GM18507 (cell line): ENCODE data around the gene SERPINB4.
"Not testable (repeated sequence)": the region's sequence is repeated elsewhere in the genome, so short reads cannot be mapped to it uniquely, and the experiment has no call there.

Experiments
- DNase-seq: peaks from one replicate; pipeline ENCODE4 v3.0.0; 2011; ENCODE audit warnings: low read depth; ENCODE audit not compliant: insufficient read length; ENCODE audit errors: extremely low spot score
- FAIRE-seq: peaks from 2 replicates; lab custom pipeline; 2011; peaks lifted over from hg19 to GRCh38; lab: Jason Lieb, UNC

Gene SERPINB4

GRCh38 chr18:63641157-63641680 lies 2.8 kb downstream of the SERPINB4 start:
- not testable (repeated sequence) for DNase-seq, FAIRE-seq

DNA sequence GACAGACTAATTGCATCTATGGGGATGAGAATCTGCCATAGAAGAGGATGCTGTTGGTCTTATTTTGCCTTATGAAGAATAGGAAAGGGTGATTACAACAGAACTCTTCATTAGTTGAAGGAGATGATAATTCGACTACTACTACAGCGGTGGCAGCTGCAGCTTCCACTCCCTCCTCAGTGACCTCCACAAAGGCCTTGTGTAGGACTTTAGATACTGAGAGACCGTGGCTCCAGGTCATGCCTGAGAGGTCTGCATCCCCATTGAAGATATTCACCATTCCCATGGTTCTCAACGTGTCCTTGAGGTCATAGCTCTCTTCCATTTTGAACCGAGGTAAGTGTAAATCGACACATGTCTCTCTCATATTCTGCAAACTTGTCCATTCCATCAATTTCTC lies 6.4 kb downstream of the SERPINB4 start:
- FAIRE-seq (no peak), DNase-seq (no peak)

- FAIRE-seq (no peak), DNase-seq (no peak)
Measured at GRCh38 chr18:63627819-63628218, 16.2 kb downstream of the SERPINB4 start.

- DNase-seq (no peak), FAIRE-seq (no peak)
Measured at GRCh38 chr18:63626431-63626830, 17.6 kb downstream of the SERPINB4 start.

DNA sequence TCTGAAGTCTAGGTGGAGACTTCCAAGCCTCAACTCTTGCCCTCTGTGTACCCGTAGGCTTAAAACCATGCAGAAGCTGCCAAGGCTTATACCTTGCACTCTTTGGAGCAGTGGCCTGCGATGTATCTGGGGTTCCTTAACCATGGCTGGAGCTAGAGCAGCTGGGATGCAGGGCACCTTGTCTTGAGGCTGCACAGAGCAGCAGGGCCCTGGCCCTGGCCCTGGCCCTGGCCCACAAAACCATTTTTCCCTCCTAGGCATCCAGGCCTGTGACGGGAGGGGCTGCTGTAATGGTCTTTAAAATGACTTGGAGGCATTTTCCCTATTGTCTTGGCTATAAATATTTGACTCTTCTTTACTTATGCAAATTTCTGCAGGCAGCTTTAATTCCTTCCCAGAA lies 19.2 kb downstream of the SERPINB4 start:
- FAIRE-seq (no peak), DNase-seq (no peak)

GRCh38 chr18:63619661-63620060 lies 24.4 kb downstream of the SERPINB4 start:
- FAIRE-seq (no peak), DNase-seq (no peak)

DNA sequence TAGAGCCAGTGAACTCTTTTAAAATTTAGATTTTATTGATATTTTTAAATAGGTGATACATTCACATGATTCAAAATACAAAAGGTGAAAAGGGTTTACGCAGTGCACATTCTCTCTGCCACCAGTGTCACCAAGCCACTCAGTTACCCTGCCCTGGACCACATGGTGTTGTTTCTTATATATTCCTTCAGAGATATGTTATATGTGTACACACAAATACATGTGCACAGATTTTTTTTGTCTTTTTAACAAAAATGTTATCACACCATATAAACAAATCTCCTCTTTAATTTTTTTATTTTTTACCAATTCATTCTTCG lies 26.2 kb downstream of the SERPINB4 start:
- FAIRE-seq = no peak

GRCh38 chr18:63617049-63617914 lies 26.8 kb downstream of the SERPINB4 start:
- no peak for FAIRE-seq

More for the DNA sequence above, 26.2 kb downstream of the SERPINB4 start:
- DNase-seq = no peak

DNA sequence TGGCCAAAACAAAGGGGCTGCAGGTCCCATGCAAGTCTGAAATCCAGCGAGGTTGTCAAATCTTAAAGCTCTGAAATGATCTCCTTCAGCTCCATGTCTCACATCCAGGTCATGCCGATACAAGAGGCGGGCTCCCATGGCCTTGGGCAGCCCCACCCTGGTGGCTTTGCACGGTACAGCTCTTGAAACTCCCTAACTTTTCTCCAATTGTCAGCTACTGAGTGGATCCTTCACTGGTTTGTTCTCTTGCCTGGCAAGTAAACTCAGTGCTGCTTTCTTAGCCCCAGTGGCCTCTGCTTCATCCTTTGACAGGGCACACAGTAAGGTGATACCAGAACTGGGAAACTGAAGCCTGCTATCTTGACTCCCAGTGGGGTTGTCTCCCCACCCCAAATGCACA lies 30.6 kb downstream of the SERPINB4 start:
- DNase-seq (no peak), FAIRE-seq (no peak)

More at GRCh38 chr18:63617049-63617914, 26.8 kb downstream of the SERPINB4 start:
- DNase-seq = no peak

DNA sequence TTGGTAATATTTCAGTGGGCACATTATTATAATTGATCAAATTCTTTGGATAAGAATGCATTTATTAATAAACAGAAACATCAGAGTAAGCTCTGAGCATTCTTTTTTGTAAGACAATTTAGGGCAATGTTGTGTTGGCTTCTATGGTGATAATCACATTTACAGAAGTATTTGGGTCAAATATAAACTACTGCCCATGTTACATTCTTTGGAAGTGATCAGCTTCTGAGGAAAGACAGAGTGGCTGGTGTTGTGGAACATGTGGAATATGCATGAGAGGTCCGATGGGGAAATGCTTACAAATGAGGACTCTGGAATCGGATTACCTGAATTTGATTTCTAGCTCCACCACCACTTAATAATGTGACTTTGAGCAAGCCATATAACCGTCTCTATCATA lies 37.5 kb downstream of the SERPINB4 start:
- DNase-seq = no peak

DNA sequence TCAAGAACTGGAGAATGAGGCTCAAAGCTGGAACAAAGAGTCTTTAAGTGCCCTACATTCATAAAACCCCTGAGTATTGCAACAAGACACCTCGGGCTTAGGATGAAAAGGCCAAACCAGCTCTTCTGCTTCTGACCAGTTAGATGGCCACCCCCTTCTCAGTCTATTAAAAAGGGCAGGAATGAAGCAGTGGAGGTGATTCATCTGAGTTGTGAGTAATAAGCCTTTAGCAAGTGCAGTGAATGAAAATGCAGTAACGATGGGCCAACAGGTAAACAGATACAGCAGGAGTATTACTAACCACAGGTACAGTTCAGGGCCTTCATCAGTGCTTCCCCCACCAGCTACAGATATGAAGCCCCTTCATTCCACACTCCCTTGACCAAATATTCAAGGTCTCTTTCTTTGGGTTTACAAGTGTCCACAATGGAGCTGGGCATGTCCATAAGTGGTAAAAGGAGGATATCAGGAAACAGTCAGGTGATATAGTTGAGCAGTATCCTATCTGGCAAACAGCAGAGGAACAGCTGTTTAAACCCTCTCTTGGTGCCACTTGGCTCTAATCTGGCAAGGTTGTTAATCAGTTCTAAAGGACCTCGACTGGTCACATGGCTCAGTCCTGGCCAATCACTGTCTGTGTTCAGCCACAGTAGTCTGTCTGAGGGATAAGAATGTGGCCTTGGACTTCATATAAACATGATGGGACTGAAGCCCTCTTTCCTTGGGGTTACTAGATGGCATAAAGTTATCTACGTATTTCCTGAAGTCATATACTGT lies 39.1 kb downstream of the SERPINB4 start:
- peak; percentile 36 for FAIRE-seq
- no peak for DNase-seq

More for the DNA sequence above, 37.5 kb downstream of the SERPINB4 start:
- FAIRE-seq = no peak

DNA sequence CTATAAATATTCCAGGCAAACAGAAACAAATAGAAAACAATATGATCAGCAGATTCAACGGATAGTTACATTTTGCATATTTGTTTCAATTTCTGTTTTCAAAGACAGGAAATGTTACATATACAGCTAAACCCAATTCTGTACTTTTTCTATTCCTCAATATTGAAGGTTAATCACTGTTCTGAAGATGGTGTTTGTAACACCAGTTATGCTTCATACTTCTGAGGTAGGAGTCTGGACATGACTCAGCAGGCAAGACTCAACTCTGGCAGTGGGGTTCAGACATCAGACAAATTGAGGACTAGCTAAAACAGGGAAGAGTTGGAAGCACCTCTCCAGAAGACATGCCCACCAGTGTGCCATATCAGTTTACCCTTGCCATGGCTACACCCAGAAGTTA lies 40.3 kb downstream of the SERPINB4 start:
- DNase-seq (no peak), FAIRE-seq (peak; percentile 72)

DNA sequence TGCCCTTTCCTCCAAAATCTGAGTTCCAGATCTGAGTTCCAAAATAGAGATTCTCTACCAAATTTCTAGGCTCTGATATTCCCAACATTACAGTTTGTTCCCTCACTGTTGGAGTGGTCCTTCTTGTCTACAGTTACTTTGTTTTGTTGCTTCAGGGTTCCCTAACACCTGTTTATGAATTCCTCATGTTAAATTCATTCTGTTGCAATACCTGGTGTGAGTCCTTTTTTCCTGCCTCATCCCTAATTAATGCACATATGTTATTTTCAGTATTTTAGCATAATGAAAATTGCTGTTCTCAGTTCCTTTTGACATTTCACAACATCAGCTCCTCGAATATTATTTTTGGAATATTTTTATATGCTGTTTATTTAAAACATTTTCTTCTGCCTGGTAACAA lies 40.7 kb downstream of the SERPINB4 start:
- DNase-seq (no peak), FAIRE-seq (no peak)

DNA sequence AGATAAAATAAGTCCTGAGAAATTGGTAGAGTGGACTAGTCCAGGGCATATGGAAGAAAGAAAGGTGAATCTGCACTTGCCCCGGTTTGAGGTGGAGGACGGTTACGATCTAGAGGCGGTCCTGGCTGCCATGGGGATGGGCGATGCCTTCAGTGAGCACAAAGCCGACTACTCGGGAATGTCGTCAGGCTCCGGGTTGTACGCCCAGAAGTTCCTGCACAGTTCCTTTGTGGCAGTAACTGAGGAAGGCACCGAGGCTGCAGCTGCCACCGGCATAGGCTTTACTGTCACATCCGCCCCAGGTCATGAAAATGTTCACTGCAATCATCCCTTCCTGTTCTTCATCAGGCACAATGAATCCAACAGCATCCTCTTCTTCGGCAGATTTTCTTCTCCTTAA lies 47.1 kb downstream of the SERPINB4 start:
- FAIRE-seq (no peak), DNase-seq (no peak)

DNA sequence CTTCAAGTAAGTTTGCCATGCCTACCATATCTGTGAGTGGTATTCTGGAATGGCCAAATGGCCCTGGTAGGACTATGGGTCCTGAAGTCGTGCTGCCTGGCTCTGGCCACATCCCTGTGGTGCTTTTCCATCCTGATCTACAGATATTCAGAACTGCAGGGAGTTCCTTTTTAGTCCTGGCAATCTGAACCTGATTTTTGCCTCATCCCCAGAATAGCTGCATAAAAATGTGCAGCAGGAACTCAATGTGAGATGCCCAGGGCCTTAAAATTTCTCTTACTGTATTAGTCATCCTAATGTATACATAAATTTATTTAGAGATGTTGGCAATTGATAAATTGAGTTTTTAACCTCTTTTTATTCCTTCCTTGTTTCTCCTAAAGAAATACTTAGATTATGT lies 51.6 kb downstream of the SERPINB4 start:
- FAIRE-seq (no peak), DNase-seq (no peak)

DNA sequence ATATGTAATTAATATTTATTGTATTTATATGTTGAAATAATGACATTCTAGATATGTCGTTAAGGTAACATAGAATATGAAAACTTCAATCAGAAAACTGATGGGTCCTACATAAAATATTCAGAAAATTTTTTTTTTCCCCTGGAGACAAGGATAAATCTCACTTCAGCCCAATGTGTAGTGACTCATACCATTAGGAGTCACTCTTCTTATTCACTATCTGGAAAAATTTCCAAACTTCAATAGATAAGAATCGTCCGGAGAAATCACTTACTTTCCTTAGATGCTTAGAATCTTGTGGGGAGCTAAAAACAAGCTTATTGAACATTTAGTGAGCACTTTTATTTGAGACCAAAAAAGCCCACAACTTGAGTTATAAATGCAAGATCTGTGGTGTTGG lies 52.3 kb downstream of the SERPINB4 start:
- DNase-seq (no peak), FAIRE-seq (no peak)

GRCh38 chr18:63590966-63591695 lies 52.9 kb downstream of the SERPINB4 start:
- no peak for DNase-seq
- FAIRE-seq = no peak

GRCh38 chr18:63590373-63590772 lies 53.7 kb downstream of the SERPINB4 start:
- FAIRE-seq = no peak
- DNase-seq = no peak

GRCh38 chr18:63588909-63589308 lies 55.1 kb downstream of the SERPINB4 start:
- DNase-seq (no peak), FAIRE-seq (no peak)
